Endothelial cell of umbilical vein (primary cell): ENCODE data around the gene ATP6V1B1. TPM values are rescaled to one million over a fixed set of nuclear protein-coding genes. Genes with fewer than 3 reads are reported as not detected.

Source experiments
- BruUV-seq: library from RNA; stranded (reverse); fragments of 400-500 nt; replicated peaks from 2 replicates; lab custom pipeline; 2021; lab: Mats Ljungman, UMichigan
- CTCF ChIA-PET: fragments of 300-600, 350-600 bp; sonication (Branson Sonifier 250); formaldehyde crosslinking; loops from one replicate; lab custom pipeline; 2021; ENCODE audit warnings: antibody characterized with exemption, inconsistent platforms; lab: Charles Lee
- POLR2A ChIA-PET: fragments of 300-600, 350-600 bp; sonication (Branson Sonifier 250); formaldehyde crosslinking; loops from one replicate; lab custom pipeline; 2021; ENCODE audit warnings: antibody characterized with exemption, inconsistent platforms; lab: Charles Lee
- DNase-seq: peaks from one replicate; pipeline ENCODE4 v3.0.0-alpha.2; 2011; ENCODE audit warnings: low read depth, low spot score
- FAIRE-seq: peaks from 2 replicates; lab custom pipeline; 2011; peaks lifted over from hg19 to GRCh38; lab: Jason Lieb, UNC
- H2AFZ ChIP-seq: 2 replicates; pipeline ENCODE4 v1.6.0; 2012; ENCODE audit warnings: low read depth, low read length, control low read depth, inconsistent platforms
- H3K27ac ChIP-seq: 2 replicates; pipeline ENCODE4 v1.5.1; 2011; ENCODE audit warnings: low read depth, mild to moderate bottlenecking, control low read depth, low read length, moderate library complexity; ENCODE audit not compliant: insufficient read depth
- H3K27me3 ChIP-seq, 2 experiments: 2 replicates each; pipeline versions ENCODE4 v1.6.0 to v1.6.1; 2011; ENCODE audit warnings: low read length in 2 of 2, mixed read lengths in 1 of 2; ENCODE audit not compliant: control insufficient read depth in 2 of 2, insufficient read depth in 2 of 2
- H3K36me3 ChIP-seq, 2 experiments: 2 replicates in 1 of 2; 3 replicates in 1 of 2; pipeline ENCODE4 v1.5.1; 2011; ENCODE audit warnings: low read length in 2 of 2, mild to moderate bottlenecking in 1 of 2, moderate library complexity in 1 of 2; ENCODE audit not compliant: control insufficient read depth in 2 of 2, insufficient read depth in 2 of 2; ENCODE audit errors: extremely low read depth in 1 of 2
- H3K4me1 ChIP-seq: 3 replicates; pipeline ENCODE4 v1.5.1; 2011; ENCODE audit warnings: mild to moderate bottlenecking, low read length; ENCODE audit not compliant: control insufficient read depth, insufficient read depth; ENCODE audit errors: extremely low read depth
- H3K4me2 ChIP-seq: 2 replicates; pipeline ENCODE4 v1.6.1; 2011; ENCODE audit warnings: low read length, control low read depth, mixed read lengths; ENCODE audit not compliant: insufficient read depth
- H3K4me3 ChIP-seq, 3 experiments: fragments of 200-600 bp in 1 of 3; sonication (generic), shearing (Covaris generic) in 1 of 3; replicated peaks in 1 of 3; 2 replicates each; pipeline ENCODE4 v1.5.1; 2011 to 2016; ENCODE audit warnings: control low read depth in 3 of 3, low read length in 3 of 3, mild to moderate bottlenecking in 2 of 3, inconsistent platforms in 1 of 3, low read depth in 1 of 3, moderate library complexity in 1 of 3; ENCODE audit not compliant: insufficient read depth in 1 of 3
- H3K79me2 ChIP-seq: 2 replicates; pipeline ENCODE4 v1.6.0; 2012; ENCODE audit warnings: low read length, inconsistent platforms; ENCODE audit not compliant: control insufficient read depth, insufficient read depth
- H3K9ac ChIP-seq: replicated peaks from 2 replicates; pipeline ENCODE3; 2011; ENCODE audit warnings: low read length, control low read depth; ENCODE audit not compliant: insufficient read depth; ENCODE audit errors: extremely low read depth
- H3K9me1 ChIP-seq: replicated peaks from 3 replicates; pipeline ENCODE4 v1.6.0; 2011; ENCODE audit warnings: mild to moderate bottlenecking, low read length; ENCODE audit not compliant: control insufficient read depth, insufficient read depth; ENCODE audit errors: extremely low read depth
- H3K9me3 ChIP-seq: replicated peaks from 2 replicates; pipeline ENCODE4 v1.5.1; 2012; ENCODE audit warnings: low read length, inconsistent platforms; ENCODE audit not compliant: control insufficient read depth, insufficient read depth
- H4K20me1 ChIP-seq: replicated peaks from 2 replicates; pipeline ENCODE3; 2011; ENCODE audit warnings: mild to moderate bottlenecking, low read length; ENCODE audit not compliant: control insufficient read depth, insufficient read depth; ENCODE audit errors: extremely low read depth
- CTCF ChIP-seq, 2 donors: IDR thresholded peaks; 1 replicate in 1 of 2; 2 replicates in 1 of 2; pipeline ENCODE4 v1.5.1; 2011; ENCODE audit warnings: low read length in 2 of 2, mild to moderate bottlenecking in 2 of 2, moderate library complexity in 2 of 2, control low read depth in 1 of 2, inconsistent platforms in 1 of 2, low read depth in 1 of 2; ENCODE audit not compliant: insufficient read depth in 1 of 2; ENCODE audit errors: extremely low read depth in 1 of 2
- EZH2 ChIP-seq: IDR thresholded peaks from 2 replicates; pipeline ENCODE4 v1.6.1; 2012; ENCODE audit warnings: borderline replicate concordance, low read depth, mild to moderate bottlenecking, moderate library complexity, low read length, inconsistent platforms; ENCODE audit not compliant: severe bottlenecking
- FOS ChIP-seq: IDR thresholded peaks from 2 replicates; pipeline ENCODE4 v1.6.1; 2011; ENCODE audit warnings: mild to moderate bottlenecking, low read length, moderate library complexity, borderline replicate concordance; ENCODE audit not compliant: insufficient read depth
- GATA2 ChIP-seq: IDR thresholded peaks from 2 replicates; pipeline ENCODE4 v1.7.0; 2011; ENCODE audit warnings: low read depth, mild to moderate bottlenecking, moderate library complexity, mixed read lengths, low read length; ENCODE audit not compliant: insufficient read length, insufficient read depth
- JUN ChIP-seq: IDR thresholded peaks from 2 replicates; pipeline ENCODE4 v1.6.1; 2011; ENCODE audit warnings: borderline replicate concordance, low read depth; ENCODE audit not compliant: insufficient read length, insufficient read depth
- MAX ChIP-seq: IDR thresholded peaks from 2 replicates; pipeline ENCODE4 v1.6.1; 2011; ENCODE audit not compliant: insufficient read depth, insufficient read length
- MYC ChIP-seq: IDR thresholded peaks from one replicate; pipeline ENCODE4 v1.6.1; 2011; ENCODE audit warnings: mild to moderate bottlenecking, low read depth, low read length
- POLR2A ChIP-seq: IDR thresholded peaks from 2 replicates; pipeline ENCODE4 v1.6.1; 2012; ENCODE audit warnings: low read depth, mild to moderate bottlenecking, control low read depth, low read length
- POLR2AphosphoS5 ChIP-seq: IDR thresholded peaks from 2 replicates; pipeline ENCODE4 v1.6.1; 2012; ENCODE audit warnings: low read depth, mild to moderate bottlenecking, control low read depth, low read length, moderate library complexity; ENCODE audit not compliant: insufficient read depth
- dilution Hi-C: fragments of 300-500 bp; cut with MboI; formaldehyde crosslinking; loops from one replicate; pipeline ENCODE4 v1.15.0; 2019; ENCODE audit warnings: low sequenced_read_pairs; ENCODE audit not compliant: extremely low pct_ligation_motif_present
- intact Hi-C: fragments of 100-400 bp; cut with micrococcal nuclease; formaldehyde crosslinking; loops from one replicate; pipeline ENCODE4 v1.10.0; 2022
- polyA plus RNA-seq, 4 experiments: library from polyadenylated mRNA; depleted of rRNA in 3 of 4; stranded (reverse) in 3 of 4; unstranded in 1 of 4; fragments of >200 nt; gene quantifications; 2 replicates each; pipeline versions ENCODE4 v1.2.1 to v1.2.3, GENCODE V29; 2011 to 2012; ENCODE audit warnings: missing spikeins in 1 of 4
- total RNA-seq: library from RNA; stranded (reverse); gene quantifications from 2 replicates; pipeline ENCODE4 v1.2.3, GENCODE V29; 2021

ATP6V1B1 gene
- total and polyA plus RNA-seq, 2 donors (not counting 3 experiments of a cell fraction or from before 2014, with no cell fraction given) = 0.77 TPM; not detected in 1

GRCh38 chr2:70890469-70891065 lies 45.1 kb upstream of the ATP6V1B1 start:
- peaks cover 86 to 100% of the 10 kb centered on the region in 2 experiments for H3K27me3 ChIP-seq
- FAIRE-seq (no peak), DNase-seq (no peak)
- TF ChIP-seq FOS = no peak
- no peak for TF ChIP-seq GATA2
- no peak for TF ChIP-seq EZH2
- TF ChIP-seq POLR2A = no peak
- TF ChIP-seq JUN = no peak
- no peak for TF ChIP-seq MAX
- no peak for TF ChIP-seq POLR2AphosphoS5
- TF ChIP-seq CTCF (IDR thresholded peaks at IDR 0.05; ENCODE audit: extremely low read depth in 1 of 2, insufficient read depth in 1 of 2, low read depth in 1 of 2, low read length in 2 of 2) = no peak
- no peak for TF ChIP-seq MYC
- no peak overlapping the region for H3K9ac ChIP-seq
- H3K27ac ChIP-seq = no peak overlapping the region
- POLR2A ChIA-PET = no interaction called here
- no peaks in the 10 kb centered on the region for H3K79me2 ChIP-seq
- no peaks in the 10 kb centered on the region for H3K36me3 ChIP-seq
- BruUV-seq = no TSS peak
- H4K20me1 ChIP-seq = no peaks in the 10 kb centered on the region
- H3K9me1 ChIP-seq = no peaks in the 10 kb centered on the region
- dilution Hi-C loops = no loop called here
- CTCF ChIA-PET = interaction anchor here (2.2 kb wide), 1 partner anchor 57 kb away, joined by 9 read pairs; no protein-coding TSS in a partner anchor
- H2AFZ ChIP-seq = no peak overlapping the region
- no peak overlapping the region for H3K4me2 ChIP-seq
- H3K4me3 ChIP-seq = no peak overlapping the region
- intact Hi-C loops = no loop called here
- peaks cover 8% of the 10 kb centered on the region for H3K4me1 ChIP-seq
- H3K9me3 ChIP-seq = no peaks in the 10 kb centered on the region
